IPS DF 6.9 (cell line): Measurements from ENCODE around the gene DLGAP1.
"Not testable (repeated sequence)": the region's sequence is repeated elsewhere in the genome, so short reads cannot be mapped to it uniquely, and the experiment has no call there.

Source experiments
- DNase-seq: peaks from one replicate; pipeline ENCODE4 v3.0.0-alpha.2; 2013; ENCODE audit warnings: low read depth, low spot score
- H3K27ac ChIP-seq: one replicate; pipeline ENCODE4 v1.5.1; 2013; ENCODE audit warnings: low read length, control low read depth
- H3K27me3 ChIP-seq: 2 replicates; pipeline ENCODE4 v1.6.1; 2013; ENCODE audit warnings: mild to moderate bottlenecking, low read length; ENCODE audit not compliant: control insufficient read depth, insufficient read depth
- H3K36me3 ChIP-seq: 2 replicates; pipeline ENCODE4 v1.6.1; 2013; ENCODE audit warnings: low read length; ENCODE audit not compliant: control insufficient read depth, insufficient read depth
- H3K4me1 ChIP-seq: 2 replicates; pipeline ENCODE4 v1.6.1; 2013; ENCODE audit warnings: low read length; ENCODE audit not compliant: control insufficient read depth, insufficient read depth
- H3K4me3 ChIP-seq: 2 replicates; pipeline ENCODE4 v1.5.1; 2013; ENCODE audit warnings: mild to moderate bottlenecking, low read length
- H3K9me3 ChIP-seq: 2 replicates; pipeline ENCODE4 v1.6.1; 2013; ENCODE audit warnings: low read length, inconsistent platforms; ENCODE audit not compliant: control insufficient read depth, insufficient read depth
- WGBS: extraction: QIAGEN DNeasy Blood & Tissue Kit; methylation state at CpG from one replicate; pipeline ENCODE4 v1.1.7; 2013; ENCODE audit warnings: mixed read lengths, missing lambda C conversion rate; ENCODE audit not compliant: insufficient read length, insufficient coverage; 5-methylcytosine and 5-hydroxymethylcytosine counted together

Gene DLGAP1

DNA sequence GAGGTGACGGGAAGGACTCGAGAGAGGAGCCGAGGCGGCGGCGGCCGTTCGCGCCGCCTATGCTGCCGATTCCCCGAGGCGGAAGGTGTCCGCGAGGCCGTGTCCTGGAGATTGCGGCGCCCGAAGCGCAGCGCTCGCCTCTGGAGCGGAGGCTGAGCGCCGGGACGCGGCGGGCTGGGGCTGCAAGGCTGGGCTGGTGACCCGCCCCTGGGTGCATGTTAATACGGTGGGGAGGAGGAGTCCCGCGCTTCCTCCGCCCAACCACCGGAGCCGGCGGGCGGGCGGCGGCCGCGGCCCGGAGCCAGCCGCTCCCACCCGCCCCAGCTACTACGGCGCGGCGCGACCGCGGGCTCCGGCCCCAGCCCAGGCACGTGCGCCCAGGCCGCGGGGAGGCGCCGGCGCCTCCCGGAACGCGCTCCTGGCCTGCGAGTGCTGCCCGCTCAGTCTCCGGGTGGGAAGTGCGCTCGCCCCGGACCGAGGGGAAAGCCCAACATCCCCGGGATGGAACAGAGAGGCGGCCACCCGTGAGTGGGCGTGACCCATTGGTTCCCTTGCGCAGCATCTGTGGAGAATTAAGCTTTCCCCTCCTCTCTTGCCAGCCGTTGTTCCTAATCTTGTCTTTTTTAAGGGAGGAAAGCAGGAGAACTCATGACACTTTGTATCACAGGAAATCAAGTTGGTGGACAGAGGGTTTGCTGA lies at the start of gene DLGAP1:
Gene DLGAP1 (minus strand): TSS at position 195 of the 699 bp plus-strand sequence.
- no peak for DNase-seq
- Histone ChIP-seq H3K36me3 (no peaks in the 10 kb centered on the region), H3K4me3 (peak within 1 kb of the TSS; percentile 83), H3K4me1 (no peaks in the 10 kb centered on the region; the same call in 1 of the 2 replicates), H3K27me3 (no peaks in the 10 kb centered on the region), H3K27ac (no peak within 1 kb of the TSS), H3K9me3 (no peaks in the 10 kb centered on the region)
- WGBS, result no CpG with 5 or more reads among the region's 75 CpGs

DNA sequence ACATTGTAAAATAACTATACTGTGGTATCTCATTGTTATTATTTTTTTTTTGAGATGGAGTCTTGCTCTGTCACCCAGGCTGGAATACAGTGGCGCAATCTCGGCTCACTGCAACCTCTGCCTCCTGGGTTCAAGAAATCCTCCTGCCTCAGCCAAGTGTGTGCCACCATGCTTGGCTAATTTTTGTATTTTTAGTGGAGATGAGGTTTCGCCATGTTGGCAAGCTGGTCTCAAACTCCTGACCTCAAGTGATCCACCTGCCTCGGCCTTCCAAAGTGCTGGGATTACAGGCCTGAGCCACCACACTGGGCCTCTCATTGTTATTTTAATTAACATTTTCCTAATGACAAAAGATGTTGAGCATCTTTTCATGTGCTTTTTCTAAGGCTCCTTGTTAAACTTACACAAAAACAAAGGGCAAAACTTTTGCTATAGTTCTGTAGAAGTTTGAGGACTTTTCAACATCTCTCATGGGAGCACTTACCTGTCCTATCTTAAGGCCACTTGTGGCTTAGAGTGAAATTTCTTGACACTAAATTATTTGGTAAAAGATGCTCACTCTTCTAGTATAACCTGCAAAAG lies 39.7 kb upstream of the DLGAP1 start:
- DNase-seq, result peak; percentile 27
- not testable (repeated sequence) for H3K27ac ChIP-seq, H3K27me3 ChIP-seq, H3K4me1 ChIP-seq, H3K4me3 ChIP-seq, H3K9me3 ChIP-seq, H3K36me3 ChIP-seq
- WGBS, result no CpG with 5 or more reads among the region's 4 CpGs

DNA sequence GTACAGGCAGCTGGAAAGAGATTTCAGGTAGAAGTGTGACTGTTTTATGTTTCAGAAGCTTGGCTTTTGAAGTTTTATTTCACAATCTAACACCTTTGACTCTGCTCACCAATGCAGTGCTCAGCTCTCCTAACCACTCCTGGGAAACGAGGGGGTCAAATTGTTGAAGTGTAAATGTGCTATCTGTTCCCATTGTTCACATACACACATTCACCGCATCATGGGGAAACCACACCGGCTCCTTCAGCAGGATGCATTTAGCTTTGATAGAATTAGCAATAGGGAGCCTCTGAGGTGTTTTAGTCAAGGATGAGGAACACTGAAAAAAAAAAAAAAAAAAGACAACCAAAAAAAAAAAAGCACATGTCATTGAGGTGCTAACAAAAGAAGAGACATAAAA lies 13.4 kb upstream of the DLGAP1 start:
- peaks cover 1% of the 10 kb centered on the region; the same call in 1 of the 2 replicates for H3K4me1 ChIP-seq
- no peaks in the 10 kb centered on the region for H3K27me3 ChIP-seq
- no peak for DNase-seq
- no peak overlapping the region for H3K4me3 ChIP-seq
- no peak overlapping the region for H3K27ac ChIP-seq
- WGBS, result no CpG with 5 or more reads among the region's 3 CpGs
- no peaks in the 10 kb centered on the region for H3K36me3 ChIP-seq
- H3K9me3 ChIP-seq, result no peaks in the 10 kb centered on the region

DNA sequence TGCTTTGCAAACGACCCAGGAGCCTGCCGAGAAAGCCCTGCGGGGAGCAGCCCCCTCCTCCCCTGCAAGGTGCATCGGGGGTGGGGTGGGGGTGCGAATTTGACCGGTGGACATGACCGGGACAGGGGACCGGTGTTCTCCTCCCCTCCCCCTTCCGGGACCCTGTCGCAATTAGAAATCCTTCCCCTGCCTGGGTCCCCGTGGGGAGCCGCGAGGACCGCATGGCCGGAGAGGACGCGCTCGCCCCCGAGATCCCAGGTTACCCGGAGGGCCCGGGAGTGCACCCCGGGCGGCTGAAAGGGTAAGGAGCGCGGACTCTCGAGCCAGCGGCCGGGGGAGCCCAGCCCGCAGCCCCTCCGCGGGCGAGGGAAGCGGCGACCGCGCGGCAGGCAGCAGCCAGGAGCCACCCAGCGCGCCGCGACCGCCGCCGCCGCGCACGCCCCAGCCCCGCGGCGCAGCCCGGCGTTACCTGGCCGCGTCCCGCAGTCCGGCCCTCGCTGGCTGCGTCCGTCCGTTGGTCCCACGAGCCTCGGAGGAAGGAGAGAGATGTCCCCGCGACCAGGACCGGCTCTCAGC lies 482 bp downstream of the DLGAP1 start:
- no CpG with 5 or more reads among the region's 65 CpGs for WGBS
- no peak for DNase-seq
- Histone ChIP-seq H3K27me3 (no peaks in the 10 kb centered on the region), H3K4me3 (peak overlapping the region; percentile 83), H3K36me3 (no peaks in the 10 kb centered on the region), H3K27ac (no peak overlapping the region), H3K9me3 (no peaks in the 10 kb centered on the region), H3K4me1 (no peaks in the 10 kb centered on the region; the same call in 1 of the 2 replicates)

DNA sequence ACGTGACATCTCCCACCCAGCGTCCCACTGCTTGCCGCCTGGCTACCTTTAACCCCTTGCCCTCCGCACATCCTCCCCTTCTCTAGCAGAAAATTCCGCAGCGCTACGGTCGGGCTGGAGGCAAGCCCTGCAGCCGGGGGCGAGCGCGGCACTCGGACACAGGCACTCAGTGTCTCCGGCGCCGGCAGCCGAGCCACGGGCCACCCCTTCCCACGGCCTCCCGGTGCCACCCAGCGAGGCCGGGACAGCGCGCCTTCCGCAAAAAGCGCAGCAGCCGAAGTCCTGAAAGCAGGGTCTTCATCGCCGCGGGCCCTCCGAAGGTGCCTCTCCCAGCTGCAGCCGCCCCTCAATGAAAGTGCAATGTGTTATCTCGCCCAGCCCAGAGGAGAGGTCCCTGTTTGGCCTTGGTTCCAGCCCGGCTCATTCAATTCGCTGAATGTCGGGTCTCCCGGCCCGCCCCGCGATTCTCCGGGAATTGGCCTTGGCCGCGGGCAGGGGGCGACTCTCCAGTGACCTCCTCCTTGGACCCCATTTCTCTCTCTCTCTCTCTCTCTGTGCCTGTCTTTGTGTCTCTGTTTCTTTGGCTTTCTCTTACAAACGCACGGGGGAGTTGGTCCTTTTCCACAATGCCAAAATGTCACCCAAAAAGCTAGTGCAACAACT lies 1.1 kb downstream of the DLGAP1 start:
- Histone ChIP-seq H3K27me3 (no peaks in the 10 kb centered on the region), H3K27ac (no peak overlapping the region), H3K36me3 (no peaks in the 10 kb centered on the region), H3K4me1 (no peaks in the 10 kb centered on the region; the same call in 1 of the 2 replicates), H3K9me3 (no peaks in the 10 kb centered on the region), H3K4me3 (peak overlapping the region; percentile 83; the same call in 1 of the 2 replicates)
- DNase-seq, result no peak
- no CpG with 5 or more reads among the region's 46 CpGs for WGBS

DNA sequence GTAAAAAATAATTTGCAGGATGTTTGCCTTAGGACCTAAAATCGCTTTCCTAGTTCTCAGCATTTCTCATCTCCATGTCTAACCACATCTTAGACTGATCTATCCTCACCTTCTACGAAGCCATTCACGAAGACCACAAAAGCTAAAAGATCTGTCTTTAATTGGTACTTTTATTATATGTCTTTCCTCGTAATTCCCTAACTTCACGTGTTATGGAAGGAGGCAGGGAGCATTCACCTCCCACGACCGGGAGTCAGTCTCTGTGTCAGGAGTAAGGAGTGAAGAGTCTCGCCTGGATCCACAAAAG lies 1.6 kb downstream of the DLGAP1 start:
- Histone ChIP-seq H3K27me3 (no peaks in the 10 kb centered on the region), H3K9me3 (no peaks in the 10 kb centered on the region), H3K4me1 (no peaks in the 10 kb centered on the region; the same call in 1 of the 2 replicates), H3K36me3 (no peaks in the 10 kb centered on the region), H3K4me3 (peak overlapping the region; percentile 83; the same call in 1 of the 2 replicates), H3K27ac (no peak overlapping the region)
- no CpG with 5 or more reads among the region's 8 CpGs for WGBS
- DNase-seq, result no peak

DNA sequence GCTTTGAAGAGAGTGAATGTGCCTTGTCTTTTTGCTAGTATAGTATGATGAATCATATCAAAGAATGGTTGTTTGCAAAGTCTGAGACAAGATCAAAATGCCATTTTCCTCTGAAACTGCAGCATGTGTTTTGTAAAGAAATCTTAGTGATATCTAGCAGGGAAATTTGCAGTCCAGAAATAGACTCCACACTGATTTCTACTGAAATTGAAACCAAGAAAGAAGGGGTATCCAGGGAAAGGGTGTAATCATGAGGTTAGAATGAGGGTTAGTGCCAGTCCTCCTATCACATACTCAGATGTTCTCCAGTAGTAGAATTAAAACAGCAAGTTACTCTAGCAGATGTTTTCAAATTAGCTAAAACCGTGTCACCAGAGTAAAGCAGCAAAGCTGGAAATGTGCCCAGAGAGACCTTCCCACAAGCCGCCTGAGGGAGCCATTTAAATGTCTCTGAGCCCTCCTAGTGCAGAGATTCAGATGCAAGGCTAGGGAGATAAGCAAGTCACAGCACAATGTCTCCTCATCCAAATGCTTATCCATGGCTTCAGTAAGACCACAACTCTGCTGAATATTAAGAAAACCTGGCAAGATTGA lies 4.9 kb downstream of the DLGAP1 start:
- no peaks in the 10 kb centered on the region for H3K9me3 ChIP-seq
- WGBS, result no CpG with 5 or more reads among the region's 2 CpGs
- no peaks in the 10 kb centered on the region for H3K27me3 ChIP-seq
- peaks cover 2% of the 10 kb centered on the region for H3K4me1 ChIP-seq
- no peak overlapping the region for H3K4me3 ChIP-seq
- DNase-seq, result no peak
- H3K27ac ChIP-seq, result no peak overlapping the region
- H3K36me3 ChIP-seq, result no peaks in the 10 kb centered on the region

DNA sequence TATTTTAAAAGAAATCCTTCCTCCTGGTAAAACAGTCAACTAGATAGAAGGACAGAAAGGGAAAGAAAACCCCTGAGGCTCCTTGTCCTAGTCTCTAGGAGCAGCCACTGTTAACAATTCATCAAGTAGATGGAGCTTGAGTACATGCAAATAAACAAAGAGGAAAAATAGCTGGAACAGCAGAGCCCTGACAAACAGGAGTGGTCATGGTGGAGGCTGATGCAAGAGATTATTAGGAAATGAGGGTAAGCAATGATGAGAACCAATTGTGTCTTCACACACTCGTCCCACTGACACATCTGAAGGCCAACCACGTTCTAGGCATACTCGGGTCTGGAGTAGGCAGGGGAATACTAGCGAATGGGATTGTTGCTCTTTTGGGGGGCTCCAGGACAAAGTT lies 9.2 kb downstream of the DLGAP1 start:
- H3K27me3 ChIP-seq, result no peaks in the 10 kb centered on the region
- no CpG with 5 or more reads among the region's 4 CpGs for WGBS
- peaks cover 2% of the 10 kb centered on the region for H3K4me1 ChIP-seq
- no peak for DNase-seq
- H3K4me3 ChIP-seq, result no peak overlapping the region
- H3K9me3 ChIP-seq, result no peaks in the 10 kb centered on the region
- no peak overlapping the region for H3K27ac ChIP-seq
- no peaks in the 10 kb centered on the region for H3K36me3 ChIP-seq

DNA sequence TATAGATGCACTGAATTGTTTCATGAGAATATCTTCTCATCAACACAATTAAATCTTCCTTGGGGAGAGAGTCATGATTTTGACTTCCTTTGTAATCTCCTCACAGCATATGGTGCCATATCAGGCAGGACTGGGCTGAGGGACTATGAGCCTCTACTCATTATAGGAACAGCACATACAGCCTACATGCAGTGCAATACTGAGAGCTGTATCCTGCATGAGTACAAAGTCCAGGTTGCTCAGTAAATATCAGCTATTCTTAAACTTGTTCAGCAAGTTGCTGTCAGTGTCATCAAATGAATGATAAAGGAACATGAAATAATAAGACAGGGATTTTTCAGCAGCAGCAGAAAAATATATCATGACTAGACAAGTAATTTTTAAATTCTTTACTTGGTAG lies 10.8 kb downstream of the DLGAP1 start:
- H3K36me3 ChIP-seq, result no peaks in the 10 kb centered on the region
- H3K9me3 ChIP-seq, result no peaks in the 10 kb centered on the region
- no peak overlapping the region for H3K4me3 ChIP-seq
- no peaks in the 10 kb centered on the region for H3K27me3 ChIP-seq
- H3K4me1 ChIP-seq, result peaks cover 2% of the 10 kb centered on the region
- no peak overlapping the region for H3K27ac ChIP-seq
- no peak for DNase-seq

DNA sequence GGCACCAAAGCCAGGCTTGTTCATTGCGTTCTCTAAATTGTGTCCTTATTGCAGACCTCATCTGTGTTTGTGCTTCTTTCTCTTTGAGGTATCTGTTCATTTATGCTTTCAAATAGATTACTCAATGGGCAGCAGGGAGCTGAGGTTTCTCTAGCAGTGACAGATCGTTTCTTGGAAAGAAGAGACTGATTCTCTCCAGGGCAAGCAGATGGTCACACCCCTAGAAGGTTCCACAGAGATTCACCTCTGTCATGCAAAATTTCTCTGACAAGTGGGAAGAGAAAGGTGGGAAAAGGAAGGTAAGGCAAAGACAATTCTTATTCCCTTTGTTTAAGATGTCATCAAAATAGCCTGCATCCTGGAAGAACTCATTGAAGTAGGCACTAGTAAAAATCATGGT lies 14.0 kb downstream of the DLGAP1 start:
- Histone ChIP-seq H3K36me3 (no peaks in the 10 kb centered on the region), H3K27ac (no peak overlapping the region), H3K4me3 (no peak overlapping the region), H3K4me1 (peaks cover 2% of the 10 kb centered on the region), H3K9me3 (no peaks in the 10 kb centered on the region), H3K27me3 (no peaks in the 10 kb centered on the region)
- DNase-seq, result no peak
- no CpG with 5 or more reads among the region's 2 CpGs for WGBS
